Activated T-cell treated with anti-CD3 and anti-CD28 coated beads for 1 hour (primary cell): ENCODE measurements around the gene RELN.
"Not testable (repeated sequence)": the region's sequence is repeated elsewhere in the genome, so short reads cannot be mapped to it uniquely, and the experiment has no call there.

ENCODE experiments used
- DNase-seq: peaks from one replicate; pipeline ENCODE4 v3.0.0-alpha.2; 2020; ENCODE audit warnings: low read depth

RELN gene

GRCh38 chr7:103989200-103989784, at the start of gene RELN:
Gene RELN, minus strand, starts transcription at chr7:103989658. Its CDS starts 302 bp downstream, at chr7:103989356.
- DNase-seq = no peak

DNA sequence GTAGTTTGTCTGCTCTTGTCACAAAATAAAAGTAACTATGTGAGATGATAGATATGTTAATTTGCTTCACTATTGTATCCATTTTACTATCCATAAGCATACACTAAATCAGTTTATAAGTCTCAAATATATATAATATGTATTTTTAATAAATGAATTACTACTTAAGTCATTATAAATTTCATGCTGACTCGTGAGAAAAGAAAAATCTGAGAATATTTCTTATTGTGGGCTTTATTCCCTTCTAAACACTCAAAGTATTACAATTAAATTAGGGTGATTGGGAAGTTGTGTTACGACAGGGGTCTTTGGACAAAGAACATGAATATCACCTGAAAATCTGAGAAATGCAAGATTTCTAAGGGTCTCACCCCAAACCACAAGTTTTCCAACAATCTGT, 48.7 kb upstream of the RELN start:
- DNase-seq = no peak

DNA sequence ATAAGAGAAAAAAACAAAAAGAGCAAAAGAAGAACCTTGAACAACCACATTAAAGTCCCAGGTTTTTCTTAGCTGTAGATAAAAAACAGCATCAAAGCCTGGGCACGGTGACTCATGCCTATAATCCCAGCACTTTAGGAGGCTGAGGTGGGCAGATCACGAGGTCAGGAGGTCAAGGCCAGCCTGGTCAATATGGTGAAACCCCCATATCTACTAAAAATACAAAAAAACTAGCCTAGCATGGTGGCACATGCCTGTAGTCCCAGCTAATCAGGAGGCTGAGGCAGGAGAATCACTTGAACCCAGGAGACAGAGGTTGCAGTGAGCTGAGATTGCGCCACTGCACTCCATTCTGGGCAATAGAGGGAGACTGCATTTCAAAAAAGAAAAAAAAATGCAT, 47.4 kb upstream of the RELN start:
- not testable (repeated sequence) for DNase-seq

- DNase-seq = no peak
These were observed 45.9 kb upstream of the RELN start for GRCh38 chr7:104035351-104035750.

DNA sequence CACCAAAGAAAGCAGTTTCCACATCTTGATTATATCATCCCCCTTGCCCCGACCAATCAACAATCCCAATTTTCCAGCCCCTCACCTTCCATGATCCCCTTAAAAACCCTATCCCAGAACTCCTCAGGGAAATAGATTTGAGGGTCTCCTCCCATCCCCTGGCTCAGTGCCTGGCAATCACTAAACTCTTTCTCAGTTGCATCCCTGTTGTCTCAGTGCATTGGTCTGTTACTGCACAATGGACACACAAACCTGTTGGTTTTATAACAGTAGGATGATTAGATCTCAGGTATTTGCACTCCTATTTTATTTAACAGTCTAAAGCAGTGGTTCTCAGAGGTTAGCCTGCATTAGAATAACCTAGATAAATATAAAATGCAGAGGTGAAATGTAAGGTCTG, 45.2 kb upstream of the RELN start:
- DNase-seq = no peak

GRCh38 chr7:104033837-104034236, 44.4 kb upstream of the RELN start:
- no peak for DNase-seq

GRCh38 chr7:104032486-104032885, 43.0 kb upstream of the RELN start:
- no peak for DNase-seq

DNA sequence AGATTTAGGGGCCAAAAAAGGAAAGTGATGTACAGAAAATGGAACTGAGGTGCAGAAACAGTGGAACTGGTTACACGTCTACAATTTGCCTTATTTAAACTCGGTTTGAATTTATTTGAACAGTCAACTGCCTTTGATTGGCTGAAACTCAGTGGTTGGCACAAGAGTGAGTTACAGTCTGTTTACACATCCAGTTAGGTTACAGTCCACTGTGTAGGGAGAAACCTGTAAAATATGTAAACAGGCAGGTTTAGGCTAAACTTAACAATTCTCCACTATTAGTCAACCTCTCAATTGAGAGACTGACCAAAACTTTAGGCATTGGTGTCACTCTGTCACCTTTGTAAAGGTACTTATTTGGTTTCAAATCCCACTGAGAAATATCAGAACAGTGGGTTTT, 40.3 kb upstream of the RELN start:
- no peak for DNase-seq

- DNase-seq = no peak
These were observed 35.2 kb upstream of the RELN start for GRCh38 chr7:104024632-104025031.

DNA sequence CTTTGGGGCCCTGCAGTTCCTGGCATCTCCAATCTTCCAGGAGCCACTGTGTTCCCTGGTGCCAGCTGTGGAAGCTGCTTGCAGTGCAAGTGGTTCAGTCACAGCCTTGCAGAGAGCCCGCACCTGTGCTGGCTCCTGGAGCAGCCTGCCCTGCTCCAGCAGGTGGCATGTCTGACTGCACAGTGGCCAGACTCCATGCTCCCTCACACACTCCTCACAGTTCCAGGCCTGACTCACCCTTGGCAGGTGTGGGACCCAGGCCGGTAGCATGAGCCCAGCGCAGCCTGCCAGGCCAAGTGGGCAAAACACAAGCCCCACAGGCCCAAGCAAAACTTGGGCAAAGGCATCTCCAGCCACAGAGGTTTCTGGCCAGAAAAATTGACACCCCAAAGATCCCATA, 33.6 kb upstream of the RELN start:
- DNase-seq = no peak

DNA sequence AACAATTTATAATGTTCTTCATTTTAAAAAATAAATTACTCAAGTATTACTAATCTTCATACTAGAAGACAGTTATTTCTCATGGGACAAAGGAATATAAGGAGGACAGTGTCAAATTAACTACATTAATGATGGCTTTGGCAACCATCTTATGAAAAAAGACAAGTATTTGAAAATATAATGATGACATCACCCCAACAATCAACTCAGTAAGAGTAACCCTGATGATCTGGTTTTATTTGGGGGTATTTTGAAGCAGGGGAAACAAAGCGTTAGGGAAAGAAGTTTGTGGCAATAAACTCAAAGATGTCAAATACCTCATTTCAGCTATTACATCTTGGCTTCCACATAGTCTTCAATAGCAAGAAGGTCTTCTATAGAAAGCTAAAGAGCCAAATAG, 29.0 kb upstream of the RELN start:
- no peak for DNase-seq

DNA sequence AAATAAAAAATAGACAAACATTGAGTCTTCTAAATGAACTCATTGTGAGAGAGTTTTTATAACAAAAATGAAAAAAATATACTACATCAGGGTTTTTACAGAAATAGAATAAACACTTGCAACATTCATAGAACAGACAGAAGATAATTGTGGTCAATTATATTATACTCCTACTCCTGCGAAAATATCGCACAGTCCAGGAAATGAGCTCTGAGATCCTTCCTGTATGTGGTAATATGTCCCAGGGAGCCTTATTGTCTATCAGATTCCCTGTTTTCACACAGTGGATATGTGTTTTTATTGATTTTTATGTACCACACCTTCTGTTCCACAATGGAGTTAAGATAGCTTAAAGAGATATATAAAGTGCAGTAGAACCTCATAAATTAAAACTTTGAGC, 27.5 kb upstream of the RELN start:
- DNase-seq = no peak

DNA sequence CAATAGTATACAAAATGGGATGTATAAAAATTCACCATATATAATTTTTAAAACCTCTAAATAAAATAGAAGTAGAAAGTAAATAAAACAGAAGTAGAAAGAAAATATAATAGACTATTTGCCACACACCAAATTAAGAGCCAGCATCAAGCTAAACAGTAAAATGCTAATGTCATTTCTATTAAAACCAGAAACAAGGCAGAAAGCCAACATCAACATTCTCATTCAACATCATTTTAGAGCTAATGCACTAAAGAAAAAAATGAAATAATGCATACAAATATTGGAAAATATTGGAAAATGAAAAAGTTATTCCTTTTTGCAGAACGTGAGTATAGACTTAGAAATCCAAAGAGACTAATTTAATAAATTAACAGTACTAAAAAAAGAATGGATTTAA, 23.4 kb upstream of the RELN start:
- DNase-seq = no peak

DNA sequence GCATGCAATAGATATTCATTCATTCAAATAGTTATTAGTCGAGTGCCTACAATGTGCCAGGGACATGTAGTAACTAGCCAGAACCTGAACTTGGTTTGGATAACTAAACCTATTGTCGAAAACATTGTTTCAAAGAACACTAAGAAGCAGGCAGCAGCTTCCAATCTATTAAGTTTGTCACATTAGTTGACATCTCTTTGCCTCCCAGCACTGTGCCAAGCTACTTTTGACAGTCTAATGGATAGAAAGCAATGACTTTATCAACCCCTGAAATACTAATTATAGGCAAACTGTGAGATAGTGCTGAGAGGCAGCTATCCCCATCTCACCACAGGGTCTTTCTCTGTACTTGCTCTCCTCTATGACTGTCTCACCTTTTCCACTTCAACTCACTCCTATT, 22.4 kb upstream of the RELN start:
- no peak for DNase-seq

DNA sequence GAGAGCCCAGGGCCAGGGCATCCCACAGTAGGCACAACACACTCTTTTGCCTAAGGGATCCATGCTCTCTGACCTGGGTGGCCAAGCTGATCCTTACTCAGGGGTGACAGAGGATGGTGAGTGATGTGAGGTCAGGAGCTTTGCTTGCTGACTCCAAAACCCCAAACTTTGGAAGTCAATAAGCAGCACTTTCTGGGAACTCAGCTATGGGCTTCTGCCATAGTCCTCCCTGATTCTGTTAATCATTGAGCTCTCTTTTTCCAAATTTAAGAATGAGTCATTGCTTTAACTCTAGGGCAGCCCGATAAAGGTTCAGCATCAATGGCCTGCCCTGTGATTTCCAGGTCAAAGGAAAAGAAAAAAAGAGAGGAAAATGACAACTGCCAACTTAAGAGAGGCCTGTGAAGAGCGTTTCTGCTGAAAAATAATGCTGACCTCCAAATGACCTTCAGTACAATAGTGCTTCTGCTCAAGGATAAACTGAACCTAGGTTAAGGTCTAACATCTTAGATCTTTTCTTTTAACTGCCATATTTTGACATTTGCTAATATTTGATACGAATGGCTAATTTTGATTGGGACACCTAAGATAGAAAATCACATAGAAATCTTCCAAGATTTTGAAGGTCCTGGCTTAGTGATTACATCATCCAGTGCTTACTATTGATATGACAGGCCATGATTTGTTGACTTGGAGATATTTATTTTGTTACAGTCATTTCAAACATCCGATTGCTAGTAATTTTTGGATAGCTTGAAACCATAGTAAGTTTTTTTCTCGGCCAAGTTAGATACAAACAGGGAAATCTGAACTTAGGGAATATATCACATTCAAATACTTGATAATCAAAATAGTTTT, 20.8 kb upstream of the RELN start:
- DNase-seq = no peak

- no peak for DNase-seq
These were observed 18.6 kb upstream of the RELN start for GRCh38 chr7:104008107-104008506.

DNA sequence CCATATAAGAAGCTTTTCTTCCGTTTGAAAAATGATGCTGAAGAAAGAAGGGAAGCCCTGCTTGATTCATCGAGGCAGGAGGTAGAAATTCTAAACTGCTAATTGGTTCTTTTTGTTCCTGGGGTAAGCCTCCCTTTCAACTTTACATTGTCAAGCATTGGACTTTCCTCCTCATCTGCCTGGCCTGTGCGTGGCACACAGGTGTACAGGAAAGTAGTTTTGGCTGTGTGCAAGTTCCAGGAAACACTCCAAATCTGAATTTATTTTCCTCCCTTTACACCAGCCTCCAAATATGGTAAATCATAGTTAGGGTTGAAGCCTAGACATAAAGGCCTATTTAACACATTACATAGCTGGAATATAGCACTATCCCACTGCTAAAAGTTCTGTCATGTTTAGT, 18.2 kb upstream of the RELN start:
- DNase-seq = no peak

DNA sequence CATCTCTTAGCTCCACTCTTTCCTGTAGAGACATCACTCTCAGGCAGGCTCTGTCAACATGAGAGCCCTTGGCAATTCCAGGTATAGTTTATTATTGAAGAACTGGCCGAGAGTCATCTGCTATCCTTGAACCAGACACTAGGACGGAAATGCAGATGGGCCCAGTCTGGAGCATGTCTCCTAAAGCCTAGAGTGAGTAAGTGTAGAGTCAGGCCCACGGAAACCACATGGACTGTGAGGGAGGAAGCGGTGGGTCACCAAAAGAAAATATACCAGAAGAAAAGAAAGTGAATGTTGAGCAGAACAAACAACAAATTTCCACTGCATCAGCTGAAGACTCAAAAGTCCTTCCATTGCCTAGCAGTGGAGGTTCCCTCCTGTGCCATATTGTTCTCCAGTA, 15.7 kb upstream of the RELN start:
- DNase-seq = no peak

DNA sequence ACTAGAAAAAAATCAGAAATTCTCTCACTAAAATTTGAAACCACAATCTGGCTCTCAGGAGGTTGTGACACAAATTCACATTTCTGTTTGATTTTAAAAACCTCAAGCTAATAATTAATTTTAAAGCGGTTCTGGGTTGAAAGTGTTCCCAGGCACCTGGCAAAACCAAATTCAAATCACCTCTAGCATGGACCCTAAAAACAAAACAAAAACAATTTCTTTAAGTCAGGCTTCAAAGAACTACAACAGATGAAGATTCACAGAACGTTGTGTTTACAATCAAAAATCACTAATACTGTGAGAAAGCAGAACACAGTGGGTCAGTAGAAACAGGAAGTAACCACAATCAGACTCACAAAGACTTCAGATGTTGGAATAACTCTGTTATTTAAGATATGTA, 7.2 kb upstream of the RELN start:
- no peak for DNase-seq

GRCh38 chr7:103996017-103996551, 6.6 kb upstream of the RELN start:
- no peak for DNase-seq

- DNase-seq = no peak
These were observed 6.1 kb upstream of the RELN start for GRCh38 chr7:103995554-103995953.

DNA sequence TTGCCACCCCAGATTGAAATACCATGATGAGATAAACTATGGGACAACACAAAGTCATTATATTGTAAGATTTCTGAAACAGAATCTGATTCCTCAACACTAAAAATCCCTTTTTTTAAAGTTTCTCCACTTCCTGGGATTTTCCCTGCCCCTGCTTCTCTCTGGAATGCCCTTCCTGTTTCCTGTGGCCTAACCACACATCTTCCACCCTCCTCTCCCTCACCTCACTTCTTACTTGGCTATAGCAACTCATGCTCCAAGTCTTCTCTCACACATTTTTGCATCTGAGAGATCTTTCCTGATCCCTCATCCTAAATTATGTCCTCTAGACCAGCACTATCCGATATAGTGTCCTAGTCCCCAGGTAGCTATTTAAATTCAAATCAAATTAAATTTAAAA, 4.1 kb upstream of the RELN start:
- no peak for DNase-seq

DNA sequence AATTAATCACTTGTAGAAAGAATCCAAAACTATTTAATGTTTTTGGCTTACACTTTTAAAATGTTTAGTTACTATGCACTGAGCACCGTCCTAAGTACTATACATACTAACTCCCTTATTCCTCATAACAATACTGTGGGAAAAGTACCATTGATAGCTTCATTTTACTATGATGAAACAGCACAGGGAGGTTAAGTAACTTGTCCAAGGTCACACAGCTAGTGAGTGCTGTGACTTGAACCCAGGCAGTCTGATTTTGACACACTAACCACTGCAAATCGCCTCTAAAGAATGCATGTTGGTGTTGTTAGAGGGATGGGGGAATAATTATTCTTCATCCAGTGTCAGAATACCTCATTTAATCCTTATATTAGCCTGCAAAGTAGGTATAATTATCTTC, 1.9 kb upstream of the RELN start:
- DNase-seq = no peak

DNA sequence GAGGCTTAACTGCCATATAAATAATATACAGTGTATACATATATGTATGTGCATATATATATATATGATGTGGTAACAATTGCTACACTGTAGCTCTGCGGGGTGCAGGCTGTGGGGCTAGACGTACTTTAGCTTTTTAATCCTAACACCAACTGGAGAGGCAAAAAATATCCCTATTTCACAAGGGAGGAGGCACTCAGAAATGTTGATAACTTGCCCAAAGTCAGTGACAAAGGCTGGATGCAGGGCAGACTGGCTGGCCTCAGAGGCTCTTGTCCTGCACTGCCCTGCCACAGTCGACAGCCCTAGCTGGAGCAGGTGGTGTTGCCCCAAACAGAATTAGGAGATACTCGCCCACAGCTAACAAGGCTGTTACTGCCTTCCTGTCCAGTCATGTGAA, 1.5 kb upstream of the RELN start:
- DNase-seq = no peak
